ENCODE data around the gene SLC22A8. TPM values are rescaled to one million over a fixed set of nuclear protein-coding genes. Genes with fewer than 3 reads are reported as not detected.

Gene SLC22A8
- total and polyA plus RNA-seq, 2 of the 4 experiments (the other 2 are of a cell fraction): not detected

DNA sequence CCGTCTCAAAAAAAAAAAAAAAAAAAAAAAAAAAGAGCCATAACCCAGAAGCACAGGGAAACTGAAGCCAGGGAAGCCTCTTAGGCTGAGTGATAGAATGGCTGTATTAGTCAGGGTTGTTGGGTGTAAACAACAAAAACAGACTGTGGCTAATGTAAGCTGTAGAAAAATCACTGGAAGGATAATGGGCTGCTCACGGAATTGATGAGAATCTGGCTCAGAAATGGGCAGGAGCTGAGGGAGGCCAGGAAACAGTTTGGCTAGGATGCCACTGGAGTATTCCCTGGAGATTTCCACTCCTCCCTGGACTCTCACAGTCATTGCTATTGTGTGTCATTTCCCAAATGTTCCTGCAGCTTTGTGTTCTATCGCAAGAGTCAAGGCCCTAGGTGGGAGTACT is 53.2 kb downstream of the SLC22A8 start:
- H3K9me1 ChIP-seq (ENCODE audit: insufficient read depth, low read length): no peaks in the 10 kb centered on the region
- CTCF ChIA-PET: no interaction called here
- H3K56ac ChIP-seq (ENCODE audit: extremely low read depth, insufficient read depth, low read length): no peak overlapping the region
- no peak overlapping the region for H4K5ac ChIP-seq (ENCODE audit: low read depth, low read length)
- no peak overlapping the region for H3K18ac ChIP-seq (ENCODE audit: low read depth, low read length)
- no peak overlapping the region for H4K8ac ChIP-seq (ENCODE audit: low read depth in 2 of 2, low read length in 2 of 2)
- no TSS peak for BruUV-seq (replicated peaks)
- no peaks in the 10 kb centered on the region for H3K9me3 ChIP-seq (ENCODE audit: control insufficient read depth, insufficient read depth, low read length)
- no peak overlapping the region for H2BK120ac ChIP-seq (ENCODE audit: low read depth, low read length)
- no peaks in the 10 kb centered on the region for H3K79me1 ChIP-seq (ENCODE audit: low read depth in 1 of 2, low read length in 2 of 2)
- H4K20me1 ChIP-seq (ENCODE audit: insufficient read depth, low read length): no peaks in the 10 kb centered on the region
- DNase-seq (no peak), ATAC-seq (ENCODE audit: low read depth) (no peak)
- H2BK5ac ChIP-seq (ENCODE audit: low read depth, low read length, poor library complexity, severe bottlenecking): no peak overlapping the region
- no peak overlapping the region for H3K4ac ChIP-seq (ENCODE audit: low read depth, low read length)
- H3K23ac ChIP-seq (ENCODE audit: low read depth, low read length): no peak overlapping the region
- no peaks in the 10 kb centered on the region for H3K36me3 ChIP-seq (ENCODE audit: control insufficient read depth, insufficient read depth, low read length)
- POLR2A ChIA-PET (ENCODE audit: unreplicated experiment): interaction anchor here (0.6 kb wide), 1 partner anchor 15 kb away, joined by 3 read pairs; no protein-coding TSS in a partner anchor
- H3K4me1 ChIP-seq (ENCODE audit: control insufficient read depth, insufficient read depth, low read length): peaks cover 2% of the 10 kb centered on the region; the same call in 1 of the 2 replicates
- H2AK9ac ChIP-seq (replicated peaks; ENCODE audit: low read depth, low read length, poor library complexity): no peak overlapping the region
- no peak overlapping the region for H2AFZ ChIP-seq (replicated peaks; ENCODE audit: low read length, poor library complexity)
- intact Hi-C loops (cut with micrococcal nuclease): no loop called here
- no peak overlapping the region for H2BK15ac ChIP-seq (ENCODE audit: low read depth, low read length)
- H3K14ac ChIP-seq (replicated peaks; ENCODE audit: low read depth, low read length): no peak overlapping the region
- dilution Hi-C loops (cut with HindIII; ENCODE audit: low sequenced_read_pairs, unreplicated experiment): no loop called here
- in situ Hi-C loops (cut with MboI; ENCODE audit: low sequenced_read_pairs): no loop called here
- no peak overlapping the region for H2AK5ac ChIP-seq (ENCODE audit: low read depth, low read length)
- H4K91ac ChIP-seq (ENCODE audit: insufficient read depth, low read depth, low read length): no peak overlapping the region
- no peak overlapping the region for H3K9ac ChIP-seq (ENCODE audit: low read depth, low read length)
- no peak for TF ChIP-seq FOS (IDR thresholded peaks at IDR 0.05; ENCODE audit: low read depth, low read length)
- no peak for TF ChIP-seq CEBPB (IDR thresholded peaks at IDR 0.05; ENCODE audit: low read depth, low read length)
- TF ChIP-seq, protein P1, sequence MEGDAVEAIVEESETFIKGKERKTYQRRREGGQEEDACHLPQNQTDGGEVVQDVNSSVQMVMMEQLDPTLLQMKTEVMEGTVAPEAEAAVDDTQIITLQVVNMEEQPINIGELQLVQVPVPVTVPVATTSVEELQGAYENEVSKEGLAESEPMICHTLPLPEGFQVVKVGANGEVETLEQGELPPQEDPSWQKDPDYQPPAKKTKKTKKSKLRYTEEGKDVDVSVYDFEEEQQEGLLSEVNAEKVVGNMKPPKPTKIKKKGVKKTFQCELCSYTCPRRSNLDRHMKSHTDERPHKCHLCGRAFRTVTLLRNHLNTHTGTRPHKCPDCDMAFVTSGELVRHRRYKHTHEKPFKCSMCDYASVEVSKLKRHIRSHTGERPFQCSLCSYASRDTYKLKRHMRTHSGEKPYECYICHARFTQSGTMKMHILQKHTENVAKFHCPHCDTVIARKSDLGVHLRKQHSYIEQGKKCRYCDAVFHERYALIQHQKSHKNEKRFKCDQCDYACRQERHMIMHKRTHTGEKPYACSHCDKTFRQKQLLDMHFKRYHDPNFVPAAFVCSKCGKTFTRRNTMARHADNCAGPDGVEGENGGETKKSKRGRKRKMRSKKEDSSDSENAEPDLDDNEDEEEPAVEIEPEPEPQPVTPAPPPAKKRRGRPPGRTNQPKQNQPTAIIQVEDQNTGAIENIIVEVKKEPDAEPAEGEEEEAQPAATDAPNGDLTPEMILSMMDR (conservative IDR thresholded peaks at IDR 0.05; ENCODE audit: low read depth, low read length): no peak
- TF ChIP-seq BHLHE40 (IDR thresholded peaks at IDR 0.05; ENCODE audit: low read depth, low read length): no peak
- TF ChIP-seq SMC3 (IDR thresholded peaks at IDR 0.05; ENCODE audit: low read depth, low read length): no peak
- TF ChIP-seq CHD1 (IDR thresholded peaks at IDR 0.05; ENCODE audit: low read depth, low read length): no peak
- no peak for TF ChIP-seq MAFK (IDR thresholded peaks at IDR 0.05; ENCODE audit: low read depth, low read length)
- no peak for TF ChIP-seq POLR2A (IDR thresholded peaks at IDR 0.05; ENCODE audit: low read depth, low read length)
- TF ChIP-seq, protein P2, sequence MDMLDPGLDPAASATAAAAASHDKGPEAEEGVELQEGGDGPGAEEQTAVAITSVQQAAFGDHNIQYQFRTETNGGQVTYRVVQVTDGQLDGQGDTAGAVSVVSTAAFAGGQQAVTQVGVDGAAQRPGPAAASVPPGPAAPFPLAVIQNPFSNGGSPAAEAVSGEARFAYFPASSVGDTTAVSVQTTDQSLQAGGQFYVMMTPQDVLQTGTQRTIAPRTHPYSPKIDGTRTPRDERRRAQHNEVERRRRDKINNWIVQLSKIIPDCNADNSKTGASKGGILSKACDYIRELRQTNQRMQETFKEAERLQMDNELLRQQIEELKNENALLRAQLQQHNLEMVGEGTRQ (IDR thresholded peaks at IDR 0.05; ENCODE audit: low read depth, low read length): no peak
- TF ChIP-seq MXI1 (IDR thresholded peaks at IDR 0.05; ENCODE audit: borderline replicate concordance, low read depth, low read length): no peak
- TF ChIP-seq RAD21 (IDR thresholded peaks at IDR 0.05; ENCODE audit: low read length): no peak
- TF ChIP-seq MAZ (IDR thresholded peaks at IDR 0.05; ENCODE audit: borderline replicate concordance, low read depth, low read length): no peak
- TF ChIP-seq, protein P3, sequence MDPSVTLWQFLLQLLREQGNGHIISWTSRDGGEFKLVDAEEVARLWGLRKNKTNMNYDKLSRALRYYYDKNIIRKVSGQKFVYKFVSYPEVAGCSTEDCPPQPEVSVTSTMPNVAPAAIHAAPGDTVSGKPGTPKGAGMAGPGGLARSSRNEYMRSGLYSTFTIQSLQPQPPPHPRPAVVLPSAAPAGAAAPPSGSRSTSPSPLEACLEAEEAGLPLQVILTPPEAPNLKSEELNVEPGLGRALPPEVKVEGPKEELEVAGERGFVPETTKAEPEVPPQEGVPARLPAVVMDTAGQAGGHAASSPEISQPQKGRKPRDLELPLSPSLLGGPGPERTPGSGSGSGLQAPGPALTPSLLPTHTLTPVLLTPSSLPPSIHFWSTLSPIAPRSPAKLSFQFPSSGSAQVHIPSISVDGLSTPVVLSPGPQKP (IDR thresholded peaks at IDR 0.05; ENCODE audit: borderline replicate concordance, low read depth, low read length): no peak
- TF ChIP-seq NFE2L2 (IDR thresholded peaks at IDR 0.05; ENCODE audit: low read depth, low read length): no peak
- TF ChIP-seq RFX5 (IDR thresholded peaks at IDR 0.05; ENCODE audit: low read depth, low read length): no peak
- no peak for TF ChIP-seq RCOR1 (IDR thresholded peaks at IDR 0.05; ENCODE audit: insufficient replicate concordance, low read length)
- H3K27ac ChIP-seq (ENCODE audit: insufficient read depth, low read length): no peak overlapping the region
- H3K4me2 ChIP-seq (ENCODE audit: low read depth, low read length): no peak overlapping the region
- WGBS, 2 experiments (ENCODE audit: extremely low coverage in 2 of 2, insufficient read length in 1 of 2): 17% methylated on average over 1 of the region's 3 CpGs; no CpG with 5 or more reads in 1 of the 2 experiments
- H3K4me3 ChIP-seq (ENCODE audit: insufficient read depth, low read depth, low read length): no peak overlapping the region
- H3K27me3 ChIP-seq (ENCODE audit: control insufficient read depth, insufficient read depth, low read length): no peaks in the 10 kb centered on the region; the same call in 1 of the 2 replicates
- H2BK20ac ChIP-seq (ENCODE audit: low read depth, low read length): no peak overlapping the region

Measured in IMR-90 (cell line).